K562 (cell line): Measurements from ENCODE around the gene NFS1. TPM values are rescaled to one million over a fixed set of nuclear protein-coding genes. Genes with fewer than 3 reads are reported as not detected.
A peak's percentile ranks its signal among the peaks of the same experiment; 100 is the strongest.

Experiments used
- BCLAF1 ChIP-seq, 2 experiments: fragments of 450-650 bp in 1 of 2; IDR thresholded peaks; 2 replicates each; pipeline ENCODE4 v1.6.1; 2011 to 2017; ENCODE audit warnings: low read depth in 2 of 2, antibody characterized with exemption in 1 of 2, borderline replicate concordance in 1 of 2, low read length in 1 of 2, mild to moderate bottlenecking in 1 of 2, mixed read lengths in 1 of 2; ENCODE audit not compliant: control insufficient read depth in 1 of 2
- CEBPZ ChIP-seq: fragments of 150-350 bp; IDR thresholded peaks from 2 replicates; pipeline ENCODE4 v1.6.1; 2014; ENCODE audit warnings: low read depth, mild to moderate bottlenecking, low read length, borderline replicate concordance
- DMBX1 ChIP-seq: fragments of 250-450 bp; sonication (Bioruptor Pico); IDR thresholded peaks from 2 replicates; pipeline ENCODE4 v1.8.0; 2022; ENCODE audit warnings: inconsistent platforms, mild to moderate bottlenecking, moderate library complexity, borderline replicate concordance
- NCOA4 ChIP-seq: fragments of 450-650 bp; IDR thresholded peaks from 2 replicates; pipeline ENCODE4 v1.6.1; 2018; ENCODE audit warnings: mild to moderate bottlenecking; ENCODE audit not compliant: partially characterized antibody
- RBM34 ChIP-seq: fragments of 200-400 bp; formaldehyde crosslinking; IDR thresholded peaks from 2 replicates; pipeline ENCODE4 v1.6.1; 2018; ENCODE audit warnings: low read length, borderline replicate concordance; ENCODE audit not compliant: insufficient read depth
- TFAP4 ChIP-seq: sonication (generic); formaldehyde crosslinking; IDR thresholded peaks from 2 replicates; pipeline ENCODE4 v1.8.0; 2022; ENCODE audit warnings: missing genetic modification reagents, mild to moderate bottlenecking, moderate library complexity, borderline replicate concordance
- UBTF ChIP-seq, 2 experiments: IDR thresholded peaks; 2 replicates each; pipeline ENCODE4 v1.6.1; 2012; ENCODE audit warnings: improper control_type of control experiment in 2 of 2, low read depth in 2 of 2, low read length in 2 of 2, borderline replicate concordance in 1 of 2
- ZNF12 ChIP-seq: sonication (generic); formaldehyde crosslinking; IDR thresholded peaks from 2 replicates; pipeline ENCODE4 v1.4.0; 2020; ENCODE audit warnings: mild to moderate bottlenecking, missing genetic modification reagents
- ZNF431 ChIP-seq: sonication (generic); formaldehyde crosslinking; IDR thresholded peaks from 2 replicates; pipeline ENCODE4 v1.8.0; 2022; ENCODE audit warnings: mild to moderate bottlenecking, missing genetic modification reagents
- ZNF518B ChIP-seq: fragments of 250-450 bp; sonication (Bioruptor Pico); IDR thresholded peaks from 2 replicates; pipeline ENCODE4 v1.5.0; 2021; ENCODE audit warnings: mild to moderate bottlenecking, moderate library complexity
- polyA plus RNA-seq, 8 experiments: library from polyadenylated mRNA; depleted of rRNA in 4 of 8; stranded (reverse) in 5 of 8; unstranded in 3 of 8; fragments of >200 nt; fragmentation: Nextera tagmentation in 2 of 8; fragmentation: Illumina TruSeq in 1 of 8; extraction: Ambion mirVana in 2 of 8; extraction: Trizol in 1 of 8; gene quantifications; 2 replicates each; pipeline versions ENCODE4 v1.2.1 to v1.2.3, GENCODE V29; 2011 to 2014; ENCODE audit warnings: inconsistent platforms in 1 of 8, missing spikeins in 1 of 8
- total RNA-seq, 7 experiments: library from RNA; depleted of rRNA in 6 of 7; stranded (reverse); fragments of >200 nt in 6 of 7; fragmentation: Illumina TruSeq in 2 of 7; extraction: Trizol in 2 of 7; gene quantifications; 2 replicates each; pipeline versions ENCODE4 v1.2.1 to v1.2.3, GENCODE V29; 2011 to 2021; ENCODE audit warnings: low replicate concordance in 1 of 7

The NFS1 gene
- total and polyA plus RNA-seq, 9 of the 15 experiments (the other 6 are each of a cell fraction or from before 2014, with no cell fraction given): 11.5 to 84.8 (median 47.1) TPM

- TF ChIP-seq BCLAF1 (IDR thresholded peaks at IDR 0.05; ENCODE audit: borderline replicate concordance in 1 of 2, control insufficient read depth in 1 of 2, low read depth in 2 of 2, low read length in 1 of 2): 0 out of 4 replicates have a peak, but pooled peaks of 1 of the 2 experiments have one; percentile 50
- TF ChIP-seq DMBX1 (CRISPR knock-in tag): no peak
- TF ChIP-seq NCOA4: no peak
- TF ChIP-seq UBTF (IDR thresholded peaks at IDR 0.05; ENCODE audit: borderline replicate concordance in 1 of 2, low read depth in 2 of 2, low read length in 2 of 2): peak in 1 of 2 experiments; percentile 91; a peak in 2 of 4 replicates
- TF ChIP-seq RBM34: no peak
- no peak for TF ChIP-seq ZNF12 (CRISPR knock-in tag)
- TF ChIP-seq ZNF518B (CRISPR knock-in tag): no peak
- TF ChIP-seq CEBPZ: no peak
- no peak for TF ChIP-seq ZNF431
- peak; percentile 69; the same call in 1 of the 2 replicates for TF ChIP-seq TFAP4 (CRISPR knock-in tag)
These were observed at the start of gene NFS1, which contains the start of gene ROMO1 (continued) for GRCh38 chr20:35699127-35699956.
